ENCODE data around the gene SFXN3.

SFXN3 gene

GRCh38 chr10:101006593-101007098 is 24.4 kb upstream of the SFXN3 start:
- Histone ChIP-seq H3K9me2 (replicated peaks; ENCODE audit: control insufficient read depth, low read length) (no peaks in the 10 kb centered on the region), H4K20me1 (ENCODE audit: control insufficient read depth, insufficient read depth, low read depth, low read length) (no peaks in the 10 kb centered on the region), H3K36me3 (ENCODE audit: control insufficient read depth, low read length) (no peaks in the 10 kb centered on the region; the same call in 1 of the 2 replicates), H3F3A (ENCODE audit: control insufficient read depth, insufficient read depth) (0 out of 2 replicates have a peak, but pooled peaks cover 2% of the 10 kb centered on the region), H3K79me2 (ENCODE audit: control insufficient read depth, low read length) (no peaks in the 10 kb centered on the region), H3K9me3 (ENCODE audit: control insufficient read depth, insufficient read depth, low read length) (no peaks in the 10 kb centered on the region), H3K4me2 (ENCODE audit: low read length) (no peak overlapping the region), H3K4me1 (ENCODE audit: control insufficient read depth, low read length) (no peaks in the 10 kb centered on the region), H3K27me3 (ENCODE audit: control insufficient read depth, low read length) (no peaks in the 10 kb centered on the region), H3K27ac (ENCODE audit: low read depth, low read length) (no peak overlapping the region), H3K4me3 (ENCODE audit: low read length) (no peak overlapping the region)
- TF ChIP-seq EZH2phosphoT487 (IDR thresholded peaks at IDR 0.05; ENCODE audit: borderline replicate concordance, low read length) = no peak
- no peak for TF ChIP-seq CTCF (IDR thresholded peaks at IDR 0.05; ENCODE audit: low read depth, low read length, poor library complexity, severe bottlenecking)

GRCh38 chr10:101007099-101007711 is 23.8 kb upstream of the SFXN3 start:
- no peaks in the 10 kb centered on the region for H3K4me1 ChIP-seq (ENCODE audit: control insufficient read depth, low read length)
- H3K27ac ChIP-seq (ENCODE audit: low read depth, low read length) = no peak overlapping the region
- 0 out of 2 replicates have a peak, but pooled peaks cover 2% of the 10 kb centered on the region for H3F3A ChIP-seq (ENCODE audit: control insufficient read depth, insufficient read depth)
- no peak for TF ChIP-seq EZH2phosphoT487 (IDR thresholded peaks at IDR 0.05; ENCODE audit: borderline replicate concordance, low read length)
- TF ChIP-seq CTCF (IDR thresholded peaks at IDR 0.05; ENCODE audit: low read depth, low read length, poor library complexity, severe bottlenecking) = no peak
- H3K9me3 ChIP-seq (ENCODE audit: control insufficient read depth, insufficient read depth, low read length) = no peaks in the 10 kb centered on the region
- H4K20me1 ChIP-seq (ENCODE audit: control insufficient read depth, insufficient read depth, low read depth, low read length) = no peaks in the 10 kb centered on the region
- no peaks in the 10 kb centered on the region for H3K79me2 ChIP-seq (ENCODE audit: control insufficient read depth, low read length)
- H3K27me3 ChIP-seq (ENCODE audit: control insufficient read depth, low read length) = no peaks in the 10 kb centered on the region
- no peak overlapping the region for H3K4me3 ChIP-seq (ENCODE audit: low read length)
- H3K4me2 ChIP-seq (ENCODE audit: low read length) = no peak overlapping the region
- H3K36me3 ChIP-seq (ENCODE audit: control insufficient read depth, low read length) = no peaks in the 10 kb centered on the region; the same call in 1 of the 2 replicates
- no peaks in the 10 kb centered on the region for H3K9me2 ChIP-seq (replicated peaks; ENCODE audit: control insufficient read depth, low read length)

DNA sequence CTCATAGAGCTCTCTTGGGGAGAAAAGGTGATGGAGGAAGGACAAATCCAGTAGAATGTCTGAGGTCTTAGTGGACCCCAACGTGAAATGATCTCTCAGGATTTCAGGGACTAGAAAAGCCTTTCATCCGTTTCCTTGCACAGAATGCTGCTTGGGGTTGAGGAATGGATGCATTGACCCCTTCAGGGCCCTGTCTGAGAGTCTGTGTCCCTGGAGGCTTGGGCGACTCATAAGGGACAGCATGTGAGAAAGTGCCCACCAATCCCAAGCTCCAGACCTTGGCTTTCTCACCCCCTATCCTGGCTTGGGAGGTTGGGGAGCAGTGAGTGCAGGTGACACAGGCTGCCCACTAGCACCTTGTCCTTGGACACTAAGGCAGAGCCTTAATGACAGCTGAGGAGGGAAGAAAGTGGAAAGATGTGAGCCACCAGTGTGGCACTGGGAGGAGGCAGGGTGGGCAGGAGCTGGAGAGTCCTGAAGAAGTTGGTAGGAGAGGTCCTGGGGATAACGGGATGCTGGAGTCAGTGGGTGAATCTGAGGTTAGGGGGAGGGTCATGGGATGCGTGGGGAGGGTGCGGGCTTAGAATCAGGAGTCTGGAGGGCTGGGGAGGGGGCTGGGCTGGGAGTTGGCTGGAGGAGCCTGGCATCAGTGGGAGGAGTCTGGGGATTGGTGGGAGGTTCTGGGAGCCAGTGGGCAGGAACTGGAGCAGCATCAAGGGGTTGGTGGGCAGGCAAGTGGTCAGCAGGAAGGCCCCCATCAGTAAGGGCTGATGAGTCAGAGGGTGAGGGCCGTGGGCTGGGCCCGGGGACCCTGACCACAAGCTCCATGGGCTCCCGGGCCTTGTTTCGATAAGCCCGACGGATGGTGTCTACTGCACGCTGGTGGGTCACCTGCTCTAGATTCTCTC is 22.9 kb upstream of the SFXN3 start:
- Histone ChIP-seq H3K4me1 (ENCODE audit: control insufficient read depth, low read length) (peaks cover 8% of the 10 kb centered on the region), H3F3A (ENCODE audit: control insufficient read depth, insufficient read depth) (0 out of 2 replicates have a peak, but pooled peaks cover 2% of the 10 kb centered on the region), H3K9me3 (ENCODE audit: control insufficient read depth, insufficient read depth, low read length) (no peaks in the 10 kb centered on the region), H4K20me1 (ENCODE audit: control insufficient read depth, insufficient read depth, low read depth, low read length) (no peaks in the 10 kb centered on the region), H3K27ac (ENCODE audit: low read depth, low read length) (no peak overlapping the region), H3K4me3 (ENCODE audit: low read length) (no peak overlapping the region), H3K9me2 (replicated peaks; ENCODE audit: control insufficient read depth, low read length) (no peaks in the 10 kb centered on the region), H3K27me3 (ENCODE audit: control insufficient read depth, low read length) (no peaks in the 10 kb centered on the region), H3K79me2 (ENCODE audit: control insufficient read depth, low read length) (no peaks in the 10 kb centered on the region), H3K36me3 (ENCODE audit: control insufficient read depth, low read length) (no peaks in the 10 kb centered on the region; the same call in 1 of the 2 replicates), H3K4me2 (ENCODE audit: low read length) (no peak overlapping the region)
- TF ChIP-seq EZH2phosphoT487 (IDR thresholded peaks at IDR 0.05; ENCODE audit: borderline replicate concordance, low read length) (no peak), CTCF (IDR thresholded peaks at IDR 0.05; ENCODE audit: low read depth, low read length, poor library complexity, severe bottlenecking) (no peak)

Measured in DOHH2 (cell line).